Nucleus accumbens (tissue), 56 donors: Measurements from ENCODE around the gene SYNM.

Source experiments
- DNase-seq, 56 donors: peaks; one replicate each; lab custom pipeline; 2025; lab: John Stamatoyannopoulos, UW

The SYNM gene

DNA sequence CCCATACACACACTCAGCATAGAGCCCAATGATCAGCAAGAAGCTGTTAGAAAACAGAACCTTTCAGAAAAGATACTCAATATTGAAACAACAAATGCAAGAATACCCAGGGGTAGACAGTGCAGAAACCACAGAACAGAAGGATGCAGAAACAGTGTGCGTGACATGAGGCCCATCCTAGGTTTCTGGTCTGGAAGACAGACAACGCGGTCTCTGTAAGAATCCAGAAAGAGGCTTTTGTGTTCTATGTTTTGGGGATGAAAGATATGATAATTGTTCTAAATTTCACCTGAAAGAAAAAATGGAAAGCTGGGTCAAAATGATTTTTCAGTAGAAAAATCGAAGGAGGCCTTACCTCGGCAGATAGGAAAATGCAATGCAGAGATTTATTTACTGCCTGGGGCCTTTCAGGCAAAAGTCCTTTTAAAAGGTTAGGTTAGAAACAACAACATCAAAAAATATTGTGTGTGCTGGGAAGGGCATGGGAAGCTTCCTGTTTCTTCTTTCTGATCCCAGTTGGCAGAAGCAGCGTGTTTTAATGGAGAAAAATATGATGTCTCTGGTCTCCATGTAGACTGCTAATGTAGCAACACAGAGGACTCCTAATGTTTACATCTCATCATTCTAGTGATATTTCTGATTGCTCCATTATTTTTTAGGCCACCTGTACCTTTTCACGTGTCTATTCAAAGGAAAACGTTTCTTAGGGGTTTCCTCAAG lies 17.0 kb downstream of the SYNM start:
- no peak for DNase-seq

DNA sequence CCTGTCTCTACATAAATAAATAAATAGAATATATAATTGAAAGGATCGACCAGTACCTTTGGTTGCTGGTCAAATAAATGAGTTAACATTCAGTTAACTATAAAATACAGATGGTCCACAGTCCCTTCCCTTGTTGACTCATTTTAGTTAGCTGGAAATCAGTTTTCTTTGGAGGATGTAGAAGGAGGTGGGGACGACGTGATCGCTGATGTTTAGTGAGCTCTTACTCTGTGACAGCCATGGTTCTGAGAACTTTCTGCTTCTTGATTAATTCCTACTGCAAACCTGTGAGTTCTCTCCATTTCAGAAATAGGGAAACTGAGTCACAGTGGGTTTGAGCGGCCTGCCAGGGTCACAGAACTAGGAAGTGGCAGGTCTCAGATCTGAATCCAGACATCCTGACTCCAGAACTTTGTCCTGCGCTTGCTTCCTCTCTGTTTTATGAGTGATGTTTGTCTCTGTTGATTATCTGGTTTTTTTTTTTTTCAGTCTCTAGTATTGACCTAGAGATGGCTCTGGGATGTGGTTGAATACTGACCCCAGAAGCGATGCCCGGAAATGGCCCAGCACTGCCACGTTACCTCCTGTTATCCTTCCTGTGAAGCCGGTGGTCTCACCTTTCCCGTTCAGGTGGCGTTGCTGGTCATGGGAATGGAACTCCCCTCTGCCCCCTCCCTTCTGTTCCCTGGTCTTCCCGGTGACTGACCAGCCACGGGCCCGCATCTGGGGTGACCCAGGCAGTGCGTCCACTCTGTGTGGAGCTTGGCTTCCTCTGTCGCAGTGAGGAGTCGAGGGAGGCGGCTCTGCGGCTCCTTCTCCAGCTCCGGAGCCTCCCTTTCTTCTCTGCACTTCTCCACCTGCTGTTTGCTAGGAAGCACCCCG lies 18.2 kb downstream of the SYNM start:
- DNase-seq, result no peak

DNA sequence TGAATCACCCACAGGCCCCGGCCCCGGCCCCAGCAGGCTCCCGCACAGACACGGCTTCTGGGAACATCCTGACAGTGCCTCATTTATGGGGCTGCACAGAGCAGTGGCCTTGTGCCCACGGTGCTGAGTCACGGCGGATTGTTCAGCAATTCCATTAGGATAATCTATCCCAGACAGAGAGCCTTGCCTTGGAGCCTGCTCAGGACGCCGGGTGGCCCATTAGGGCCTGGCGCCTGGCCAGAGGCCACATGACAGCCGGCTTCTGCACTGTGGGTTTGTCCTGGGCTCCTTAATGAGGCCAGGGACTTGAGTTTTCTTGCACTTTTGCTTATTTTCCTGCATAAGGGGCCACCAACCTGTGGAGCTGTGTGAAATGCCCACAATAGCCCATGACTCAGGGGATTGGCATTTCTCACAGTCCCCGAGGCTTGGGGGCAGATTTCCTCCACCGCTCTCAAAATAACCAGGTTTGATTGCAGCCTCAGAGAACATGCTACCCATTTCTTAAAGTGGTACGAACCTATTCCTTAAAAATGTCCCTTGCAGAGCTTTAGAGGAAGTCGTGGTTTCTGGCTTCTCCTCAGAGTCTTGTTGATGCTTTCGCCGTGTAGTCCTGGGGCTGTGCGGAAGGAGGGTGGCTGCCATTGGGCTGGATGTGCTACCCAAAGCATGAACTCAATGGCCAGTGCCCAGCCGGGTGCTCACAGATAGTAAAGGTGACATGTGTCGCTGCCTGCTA lies 19.0 kb downstream of the SYNM start:
- peak; percentile 23 to 96 (median 77) for DNase-seq

DNA sequence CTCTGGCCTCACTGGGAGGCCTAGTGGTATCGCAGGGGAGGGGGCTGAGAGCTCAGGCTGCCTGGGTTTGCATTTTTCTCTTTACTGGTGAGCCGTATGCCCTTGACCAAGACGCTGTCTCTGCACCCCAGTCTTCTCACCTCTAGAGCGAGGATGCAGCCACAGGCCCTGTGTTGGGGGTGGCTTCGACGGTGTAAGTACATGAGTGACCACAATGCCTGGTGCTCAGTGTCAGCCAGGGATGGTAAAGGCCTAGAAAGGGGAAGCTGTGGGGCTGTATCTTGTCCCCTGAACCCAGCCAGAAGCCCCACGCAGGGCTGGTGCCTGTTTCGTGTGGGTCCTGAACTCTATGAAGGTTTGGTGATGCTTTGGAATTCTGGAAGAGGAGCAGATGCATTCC lies 19.8 kb downstream of the SYNM start:
- DNase-seq, result no peak

DNA sequence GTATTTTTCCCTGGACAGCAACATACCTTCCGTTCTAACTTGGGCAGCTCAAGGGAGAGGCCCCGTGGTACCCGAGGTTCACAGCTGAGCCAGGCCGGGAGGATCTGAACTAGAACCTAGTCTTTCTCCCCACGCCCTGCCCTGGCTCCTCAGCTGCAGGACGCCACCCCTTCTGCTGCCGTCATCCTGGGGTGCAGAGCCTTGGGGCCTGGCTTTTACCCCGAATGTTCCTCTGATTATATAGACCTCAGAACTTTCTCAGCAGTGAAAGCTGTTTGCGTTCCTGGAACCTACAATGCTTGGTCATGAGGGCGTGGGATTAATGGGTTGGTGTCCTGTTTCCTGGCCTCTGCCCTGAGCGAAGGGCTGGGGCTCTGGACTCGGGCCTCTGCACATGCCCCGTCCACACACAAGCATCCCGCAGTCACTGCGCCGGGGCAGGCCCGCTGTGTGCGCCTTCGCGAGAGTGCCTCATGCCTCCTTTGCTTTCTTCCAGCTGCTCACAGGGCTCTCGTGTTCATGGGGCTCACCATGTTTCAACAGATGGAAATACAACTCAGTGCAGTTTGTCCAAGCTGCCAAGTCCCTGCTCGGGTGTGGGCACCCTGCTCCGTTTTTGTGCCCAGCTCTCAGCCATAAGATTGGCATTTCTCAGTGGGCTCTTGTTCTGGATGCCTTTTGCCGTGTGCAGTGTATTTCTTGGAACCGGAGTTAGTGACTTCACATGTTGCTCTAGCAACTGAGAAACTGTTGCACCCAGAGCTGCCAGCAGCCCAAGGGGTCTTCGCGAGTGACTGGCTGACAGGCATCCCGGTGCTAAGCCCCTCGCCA lies 20.4 kb downstream of the SYNM start:
- DNase-seq, result no peak

DNA sequence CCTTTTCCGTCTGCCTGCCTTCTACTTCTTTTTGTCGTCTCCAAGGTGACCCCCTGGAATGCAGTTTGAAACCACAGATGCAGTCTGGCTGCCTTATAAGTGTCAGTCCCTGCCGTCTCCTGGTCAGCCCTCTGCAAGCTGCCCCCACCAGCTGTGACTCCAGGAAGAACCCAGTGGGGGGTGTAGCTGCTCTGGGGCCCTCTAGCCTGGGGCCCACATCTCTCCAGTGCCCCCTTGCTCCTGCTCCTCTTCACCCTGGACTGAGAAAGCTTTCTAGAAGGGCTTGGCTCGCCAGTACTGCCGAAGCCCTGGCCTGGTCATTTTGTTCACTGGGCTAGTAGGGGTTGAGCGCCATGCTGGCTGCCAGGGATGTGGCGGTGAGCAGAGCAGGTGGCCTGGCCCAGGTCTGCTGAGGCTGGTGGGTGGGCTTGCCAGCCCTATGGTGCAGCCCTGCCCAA lies 21.3 kb downstream of the SYNM start:
- DNase-seq, result no peak

DNA sequence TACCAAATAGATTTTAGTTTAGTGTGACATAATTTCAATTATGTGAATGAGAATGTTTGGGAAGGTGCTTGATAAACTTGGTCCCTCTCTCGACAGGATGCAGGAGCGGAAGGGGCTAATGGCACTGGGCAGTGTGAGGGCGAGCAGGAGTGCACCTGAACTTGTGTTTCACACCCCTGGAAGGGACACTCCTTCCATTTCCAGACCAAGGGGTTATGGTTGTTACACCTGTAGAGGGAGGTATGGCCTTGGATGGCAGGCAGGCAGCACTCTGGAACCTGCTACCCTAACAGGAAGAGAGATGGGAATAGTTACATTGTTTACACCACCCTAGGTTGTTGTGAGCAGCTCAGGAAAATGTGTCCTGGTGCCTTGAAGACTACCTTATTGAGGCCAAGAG lies 22.1 kb downstream of the SYNM start:
- DNase-seq, result no peak

DNA sequence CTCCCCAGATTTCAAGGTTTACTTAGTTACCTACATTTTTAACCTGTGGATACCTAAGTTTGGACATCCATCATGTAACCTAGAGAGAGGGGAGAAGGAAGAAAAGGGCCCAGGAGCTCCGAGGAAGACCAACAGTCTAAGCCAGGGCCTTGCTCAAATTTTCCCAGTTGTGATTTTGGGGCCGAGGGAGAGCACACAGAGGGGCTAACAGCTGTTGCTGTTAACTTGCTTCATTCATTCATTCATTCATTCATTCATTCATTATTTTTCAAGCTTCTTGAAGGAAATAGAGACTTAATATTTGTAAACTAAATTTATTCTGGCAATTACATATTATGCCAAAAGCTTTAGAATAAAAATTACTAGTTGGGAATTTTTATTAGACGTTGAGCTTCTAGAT lies 22.9 kb downstream of the SYNM start:
- no peak for DNase-seq

DNA sequence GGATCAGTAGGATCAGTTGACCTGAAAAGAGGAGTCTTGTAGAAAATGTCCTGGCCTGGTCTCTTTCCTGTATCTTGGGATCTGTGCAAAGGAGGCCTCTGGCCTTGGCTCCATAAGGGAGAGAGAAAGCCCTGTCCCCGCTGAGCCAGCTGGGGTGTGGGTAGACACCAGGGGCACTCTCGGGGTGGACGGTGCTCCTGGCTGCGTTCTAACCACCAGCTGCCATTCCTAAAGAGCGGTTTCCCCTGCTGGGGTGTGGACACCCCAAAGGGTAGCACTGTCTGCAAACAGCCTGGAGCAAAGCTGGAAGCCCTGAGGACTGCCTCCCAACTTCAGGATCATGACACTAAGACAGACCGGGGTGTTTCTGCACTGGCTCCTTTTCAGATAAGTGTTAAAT lies 23.5 kb downstream of the SYNM start:
- no peak for DNase-seq

DNA sequence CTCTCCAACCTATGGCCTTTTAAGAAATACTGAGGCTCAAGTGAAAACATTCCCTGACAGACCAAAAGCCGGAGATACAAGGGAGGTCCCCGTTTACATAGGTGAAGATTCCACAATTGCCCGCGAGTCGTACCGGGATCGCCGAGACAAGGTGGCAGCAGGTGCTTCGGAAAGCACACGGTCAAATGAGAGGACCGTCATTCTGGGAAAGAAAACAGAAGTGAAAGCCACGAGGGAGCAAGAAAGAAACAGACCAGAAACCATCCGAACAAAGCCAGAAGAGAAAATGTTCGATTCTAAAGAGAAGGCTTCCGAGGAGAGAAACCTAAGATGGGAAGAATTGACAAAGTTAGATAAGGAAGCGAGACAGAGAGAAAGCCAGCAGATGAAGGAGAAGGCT lies 24.8 kb downstream of the SYNM start:
- DNase-seq, result no peak

DNA sequence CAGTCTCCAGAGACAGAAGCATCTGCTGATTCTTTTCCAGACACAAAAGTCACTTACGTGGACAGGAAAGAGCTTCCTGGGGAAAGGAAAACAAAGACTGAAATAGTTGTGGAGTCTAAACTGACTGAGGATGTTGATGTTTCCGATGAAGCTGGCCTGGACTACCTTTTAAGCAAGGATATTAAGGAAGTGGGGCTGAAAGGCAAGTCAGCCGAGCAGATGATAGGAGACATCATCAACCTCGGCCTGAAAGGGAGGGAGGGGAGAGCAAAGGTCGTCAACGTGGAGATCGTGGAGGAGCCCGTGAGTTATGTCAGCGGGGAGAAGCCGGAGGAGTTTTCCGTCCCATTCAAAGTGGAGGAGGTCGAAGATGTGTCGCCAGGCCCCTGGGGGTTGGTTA lies 25.4 kb downstream of the SYNM start:
- DNase-seq, result no peak

DNA sequence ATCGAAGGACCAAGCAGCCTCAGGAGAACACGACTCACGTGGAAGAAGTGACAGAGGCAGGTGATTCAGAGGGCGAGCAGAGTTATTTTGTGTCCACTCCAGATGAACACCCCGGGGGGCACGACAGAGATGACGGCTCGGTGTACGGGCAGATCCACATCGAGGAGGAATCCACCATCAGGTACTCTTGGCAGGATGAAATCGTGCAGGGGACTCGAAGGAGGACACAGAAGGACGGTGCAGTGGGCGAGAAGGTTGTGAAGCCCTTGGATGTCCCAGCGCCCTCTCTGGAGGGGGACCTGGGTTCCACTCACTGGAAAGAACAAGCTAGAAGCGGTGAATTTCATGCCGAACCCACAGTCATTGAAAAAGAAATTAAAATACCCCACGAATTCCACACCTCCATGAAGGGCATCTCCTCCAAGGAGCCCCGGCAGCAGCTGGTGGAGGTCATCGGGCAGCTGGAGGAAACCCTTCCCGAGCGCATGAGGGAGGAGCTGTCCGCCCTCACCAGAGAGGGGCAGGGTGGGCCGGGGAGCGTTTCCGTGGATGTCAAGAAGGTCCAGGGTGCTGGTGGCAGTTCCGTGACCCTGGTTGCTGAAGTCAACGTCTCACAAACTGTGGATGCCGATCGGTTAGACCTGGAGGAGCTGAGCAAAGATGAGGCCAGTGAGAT lies 26.0 kb downstream of the SYNM start:
- DNase-seq, result no peak

DNA sequence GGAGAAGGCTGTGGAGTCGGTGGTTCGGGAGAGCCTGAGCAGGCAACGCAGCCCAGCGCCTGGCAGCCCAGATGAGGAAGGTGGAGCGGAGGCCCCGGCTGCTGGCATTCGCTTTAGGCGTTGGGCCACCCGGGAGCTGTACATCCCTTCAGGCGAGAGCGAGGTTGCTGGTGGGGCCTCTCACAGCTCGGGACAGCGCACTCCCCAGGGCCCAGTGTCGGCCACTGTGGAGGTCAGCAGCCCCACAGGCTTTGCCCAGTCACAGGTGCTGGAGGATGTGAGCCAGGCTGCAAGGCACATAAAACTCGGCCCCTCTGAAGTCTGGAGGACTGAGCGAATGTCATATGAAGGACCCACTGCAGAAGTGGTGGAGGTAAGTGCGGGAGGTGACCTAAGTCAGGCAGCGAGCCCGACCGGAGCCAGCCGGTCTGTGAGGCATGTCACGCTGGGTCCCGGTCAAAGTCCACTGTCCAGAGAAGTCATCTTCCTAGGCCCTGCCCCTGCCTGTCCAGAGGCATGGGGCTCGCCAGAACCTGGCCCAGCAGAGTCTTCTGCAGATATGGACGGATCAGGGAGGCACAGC lies 26.7 kb downstream of the SYNM start:
- DNase-seq, result no peak

DNA sequence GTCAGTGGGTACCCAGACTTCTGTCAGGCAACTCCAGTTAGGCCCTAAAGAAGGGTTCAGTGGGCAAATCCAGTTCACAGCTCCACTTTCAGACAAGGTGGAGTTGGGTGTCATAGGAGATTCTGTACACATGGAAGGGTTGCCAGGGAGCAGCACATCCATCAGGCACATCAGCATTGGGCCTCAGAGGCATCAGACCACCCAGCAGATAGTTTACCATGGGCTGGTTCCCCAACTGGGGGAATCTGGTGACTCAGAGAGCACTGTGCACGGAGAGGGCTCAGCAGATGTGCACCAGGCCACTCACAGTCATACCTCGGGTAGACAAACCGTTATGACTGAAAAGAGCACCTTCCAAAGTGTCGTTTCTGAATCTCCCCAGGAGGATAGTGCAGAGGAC lies 27.2 kb downstream of the SYNM start:
- DNase-seq, result no peak

DNA sequence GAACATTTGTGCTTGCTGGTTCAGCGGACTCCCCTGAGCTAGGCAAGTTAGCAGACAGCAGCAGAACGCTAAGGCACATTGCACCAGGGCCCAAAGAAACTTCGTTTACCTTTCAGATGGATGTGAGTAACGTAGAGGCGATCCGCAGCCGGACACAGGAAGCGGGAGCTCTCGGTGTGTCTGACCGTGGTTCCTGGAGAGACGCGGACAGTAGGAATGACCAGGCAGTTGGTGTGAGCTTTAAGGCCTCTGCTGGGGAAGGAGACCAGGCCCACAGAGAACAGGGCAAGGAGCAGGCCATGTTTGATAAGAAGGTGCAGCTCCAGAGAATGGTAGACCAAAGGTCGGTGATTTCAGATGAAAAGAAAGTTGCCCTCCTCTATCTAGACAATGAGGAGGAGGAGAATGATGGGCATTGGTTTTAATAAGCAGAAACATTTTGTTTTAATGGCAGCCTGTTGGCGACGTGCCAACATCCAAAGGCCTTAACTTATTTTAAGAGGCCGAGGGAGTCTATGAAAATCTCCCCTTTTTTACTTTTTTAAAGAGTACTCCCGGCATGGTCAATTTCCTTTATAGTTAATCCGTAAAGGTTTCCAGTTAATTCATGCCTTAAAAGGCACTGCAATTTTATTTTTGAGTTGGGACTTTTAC lies 27.9 kb downstream of the SYNM start:
- DNase-seq, result no peak

DNA sequence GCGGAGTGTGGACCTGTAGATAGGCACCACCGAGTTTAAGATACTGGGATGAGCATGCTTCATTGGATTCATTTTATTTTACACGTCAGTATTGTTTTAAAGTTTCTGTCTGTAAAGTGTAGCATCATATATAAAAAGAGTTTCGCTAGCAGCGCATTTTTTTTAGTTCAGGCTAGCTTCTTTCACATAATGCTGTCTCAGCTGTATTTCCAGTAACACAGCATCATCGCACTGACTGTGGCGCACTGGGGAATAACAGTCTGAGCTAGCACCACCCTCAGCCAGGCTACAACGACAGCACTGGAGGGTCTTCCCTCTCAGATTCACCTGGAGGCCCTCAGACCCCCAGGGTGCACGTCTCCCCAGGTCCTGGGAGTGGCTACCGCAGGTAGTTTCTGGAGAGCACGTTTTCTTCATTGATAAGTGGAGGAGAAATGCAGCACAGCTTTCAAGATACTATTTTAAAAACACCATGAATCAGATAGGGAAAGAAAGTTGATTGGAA lies 29.5 kb downstream of the SYNM start:
- no peak for DNase-seq

DNA sequence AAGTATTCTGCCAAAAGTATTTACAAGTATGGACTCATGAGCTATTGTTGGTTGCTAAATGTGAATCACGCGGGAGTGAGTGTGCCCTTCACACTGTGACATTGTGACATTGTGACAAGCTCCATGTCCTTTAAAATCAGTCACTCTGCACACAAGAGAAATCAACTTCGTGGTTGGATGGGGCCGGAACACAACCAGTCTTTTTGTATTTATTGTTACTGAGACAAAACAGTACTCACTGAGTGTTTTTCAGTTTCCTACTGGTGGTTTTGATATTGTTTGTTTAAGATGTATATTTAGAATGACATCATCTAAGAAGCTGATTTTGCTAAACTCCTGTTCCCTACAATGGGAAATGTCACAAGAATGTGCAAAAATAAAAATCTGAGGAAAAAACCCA lies 30.3 kb downstream of the SYNM start:
- DNase-seq, result peak in 2 of 56 donors; percentile 15 to 46

DNA sequence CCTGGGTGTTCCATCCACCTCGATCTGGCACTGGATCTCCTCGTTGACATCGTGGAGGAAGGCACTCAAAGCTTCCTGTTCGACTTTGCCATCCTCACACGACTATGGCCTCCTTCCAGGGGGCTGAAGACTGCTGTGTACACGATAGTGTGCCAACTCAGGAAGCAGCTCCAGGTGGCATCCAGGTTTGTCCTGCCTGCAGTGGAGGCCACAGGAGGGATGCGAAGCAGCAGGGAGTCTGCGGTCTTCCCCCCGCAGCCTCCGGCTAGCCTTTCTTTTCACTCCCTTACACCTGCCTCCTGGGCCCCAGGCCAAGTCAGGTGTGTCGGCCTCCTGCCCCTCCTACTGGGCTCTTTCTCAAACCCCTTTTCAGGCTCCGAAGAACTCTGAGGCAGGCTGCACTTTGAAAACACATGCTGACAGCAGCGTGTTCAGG lies 32.2 kb downstream of the SYNM start:
- no peak for DNase-seq

DNA sequence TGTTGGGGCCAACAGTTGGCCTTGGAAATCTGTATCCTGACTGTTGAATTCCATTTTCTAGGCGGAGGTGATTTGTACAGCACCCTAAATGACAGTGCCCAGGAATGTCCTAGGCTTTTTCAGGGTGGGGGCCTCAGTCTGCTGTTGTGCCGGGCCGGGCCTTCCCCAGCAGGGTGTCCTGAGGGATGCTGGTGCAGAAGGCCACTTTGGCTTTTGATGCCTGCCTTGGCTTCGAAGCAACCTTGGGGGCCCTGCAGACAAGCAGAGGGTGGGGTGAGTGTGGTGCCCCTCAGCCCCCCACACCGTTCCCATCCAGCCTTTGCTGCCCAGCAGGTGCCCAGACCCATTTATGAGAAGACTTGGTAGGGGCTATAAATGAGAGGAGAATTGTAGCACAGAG lies 33.0 kb downstream of the SYNM start:
- no peak for DNase-seq
